Stimulated activated CD8-positive, alpha-beta memory T cell treated with anti-CD3 and anti-CD28 coated beads, Interleukin-7, amount 100 ng/mL, for 48 hours (primary cell): ENCODE results near the gene INTS11.
"Not testable (repeated sequence)": the region's sequence is repeated elsewhere in the genome, so short reads cannot be mapped to it uniquely, and the experiment has no call there.

ENCODE experiments used
- DNase-seq, 2 donors: peaks; one replicate each; pipeline ENCODE4 v3.0.0-alpha.2; 2020; ENCODE audit warnings: low read depth in 1 of 2; ENCODE audit errors: extremely low read depth in 1 of 2

The INTS11 gene

GRCh38 chr1:1331068-1331965, 6.9 kb upstream of the INTS11 start, which contains the start of gene TAS1R3:
TSS of gene TAS1R3 (plus strand) at chr1:1331280. CDS start at chr1:1331346, 66 bp downstream.
- no peak for DNase-seq

- no peak for DNase-seq
Measured at GRCh38 chr1:1330366-1331067, 6.1 kb upstream of the INTS11 start.

- no peak for DNase-seq
Measured at GRCh38 chr1:1329304-1330210, 5.1 kb upstream of the INTS11 start.

- no peak for DNase-seq
Measured at GRCh38 chr1:1328254-1328653, 3.8 kb upstream of the INTS11 start.

- DNase-seq = no peak
Measured at GRCh38 chr1:1327291-1327690, 2.8 kb upstream of the INTS11 start.

- no peak for DNase-seq
Measured at GRCh38 chr1:1326075-1326605, 1.7 kb upstream of the INTS11 start.

- DNase-seq = no peak
Measured at GRCh38 chr1:1325288-1326074, 1.0 kb upstream of the INTS11 start.

GRCh38 chr1:1324084-1324523, 356 bp downstream of the INTS11 start:
- no peak for DNase-seq

- DNase-seq = no peak
Measured at GRCh38 chr1:1322952-1323351, 1.5 kb downstream of the INTS11 start.

GRCh38 chr1:1322418-1322817, 2.0 kb downstream of the INTS11 start:
- DNase-seq = no peak

- no peak for DNase-seq
Measured at GRCh38 chr1:1321477-1321876, 3.0 kb downstream of the INTS11 start.

GRCh38 chr1:1320666-1321448, 3.6 kb downstream of the INTS11 start:
- DNase-seq = no peak

- DNase-seq = no peak
Measured at GRCh38 chr1:1319646-1319941, 4.9 kb downstream of the INTS11 start.

GRCh38 chr1:1318777-1319645, 5.4 kb downstream of the INTS11 start:
- DNase-seq = no peak

- DNase-seq = no peak
Measured at GRCh38 chr1:1318131-1318652, 6.3 kb downstream of the INTS11 start.

GRCh38 chr1:1317420-1317819, 7.0 kb downstream of the INTS11 start:
- no peak for DNase-seq

GRCh38 chr1:1316199-1316598, 8.3 kb downstream of the INTS11 start:
- not testable (repeated sequence) for DNase-seq

GRCh38 chr1:1315435-1315954, 9.0 kb downstream of the INTS11 start:
- DNase-seq = no peak
